Measurements from ENCODE around the gene ABCA3.

The ABCA3 gene

DNA sequence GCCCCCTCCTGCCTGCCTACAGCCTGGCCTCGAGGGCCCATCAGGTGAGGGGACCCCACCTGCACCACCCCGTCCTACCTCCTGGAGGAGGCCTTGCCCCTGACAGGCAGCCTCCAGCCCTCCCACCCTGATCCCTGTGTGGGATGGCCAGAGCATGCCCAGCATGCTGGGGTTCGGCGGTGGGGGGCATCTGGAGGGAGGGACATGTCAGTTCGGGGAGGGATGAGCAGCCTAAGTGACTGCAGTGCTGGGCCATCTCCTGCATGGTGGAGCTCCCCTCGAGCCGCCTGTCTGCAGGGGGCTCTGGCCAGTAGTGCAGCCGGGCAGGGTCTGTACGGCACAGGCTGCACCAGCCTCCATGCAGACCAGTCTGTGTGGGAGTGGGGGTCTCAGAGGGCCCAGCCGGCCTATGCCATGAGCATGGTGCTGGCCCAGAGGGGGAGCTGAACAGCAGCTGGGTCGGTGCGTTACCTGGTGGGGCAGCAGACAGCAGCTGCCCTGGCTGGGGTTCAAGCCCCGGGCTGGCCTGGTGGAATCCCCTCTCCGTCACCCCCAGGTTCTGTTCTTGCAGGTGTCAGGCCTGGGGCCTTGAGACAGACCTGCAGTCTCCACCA lies 68.6 kb downstream of the ABCA3 start:
- no peak overlapping the region for H3K27ac ChIP-seq (replicated peaks)
- no peak for DNase-seq (ENCODE audit: low read depth in 1 of 2, low spot score in 1 of 2)
- no peaks in the 10 kb centered on the region for H3K27me3 ChIP-seq (ENCODE audit: insufficient read depth, poor library complexity, severe bottlenecking)
- no peak overlapping the region for H3K4me3 ChIP-seq (replicated peaks; ENCODE audit: insufficient read depth, low read length)
- no peak for TF ChIP-seq SPI1 (IDR thresholded peaks at IDR 0.05; ENCODE audit: borderline replicate concordance, low read depth)
- no peak for TF ChIP-seq CTCF (IDR thresholded peaks at IDR 0.05; ENCODE audit: insufficient read depth, low read length)
- no peak for TF ChIP-seq REST (IDR thresholded peaks at IDR 0.05; ENCODE audit: insufficient replicate concordance, low read depth)
- TF ChIP-seq GABPA (IDR thresholded peaks at IDR 0.05; ENCODE audit: low read depth) = no peak
- TF ChIP-seq POLR2AphosphoS5 (IDR thresholded peaks at IDR 0.05; ENCODE audit: low read depth) = no peak

DNA sequence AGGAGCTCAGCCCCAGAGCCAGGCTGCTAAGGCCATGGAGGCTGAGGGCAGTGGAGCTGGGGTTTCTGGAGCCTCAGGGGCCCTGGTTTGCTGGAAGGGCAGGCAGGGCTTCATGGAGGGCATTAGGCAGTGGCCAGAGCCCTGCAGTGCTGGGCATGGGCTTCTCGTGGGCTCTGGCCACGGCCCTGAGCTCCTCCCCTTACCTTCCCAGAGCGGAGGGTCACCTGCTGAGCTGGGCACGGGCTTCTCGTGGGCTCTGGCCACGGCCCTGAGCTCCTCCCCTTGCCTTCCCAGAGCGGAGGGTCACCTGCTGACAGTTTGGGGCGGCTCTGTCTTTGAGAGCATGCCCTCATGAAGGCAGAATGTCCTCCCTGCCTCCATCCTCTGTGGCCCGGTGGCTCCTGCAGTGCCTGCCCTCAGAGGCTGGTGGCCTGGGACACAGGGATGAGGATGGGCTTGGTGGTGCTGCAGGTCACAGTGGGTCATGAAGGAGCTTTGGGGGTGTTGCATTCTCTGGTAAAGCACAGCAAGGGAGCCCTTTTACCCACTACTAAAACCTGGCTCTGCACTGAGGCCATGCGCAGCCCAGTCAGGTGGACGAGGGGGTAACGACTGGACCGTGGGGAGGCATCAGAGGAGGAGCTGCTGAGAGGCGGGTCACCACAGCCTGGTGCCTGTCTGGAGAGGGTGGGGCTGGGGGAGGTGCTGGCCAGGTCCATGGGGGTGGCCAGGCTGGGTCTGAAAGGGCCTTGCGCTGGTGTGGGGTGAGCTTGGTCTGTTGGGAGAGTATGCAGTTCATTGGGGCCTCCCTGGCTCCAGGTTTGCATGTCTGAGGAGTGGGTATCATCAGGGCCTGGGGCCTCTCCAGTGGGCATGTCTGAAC lies 69.7 kb downstream of the ABCA3 start:
- no peak overlapping the region for H3K27ac ChIP-seq (replicated peaks)
- TF ChIP-seq REST (IDR thresholded peaks at IDR 0.05; ENCODE audit: insufficient replicate concordance, low read depth) (no peak), GABPA (IDR thresholded peaks at IDR 0.05; ENCODE audit: low read depth) (no peak), POLR2AphosphoS5 (IDR thresholded peaks at IDR 0.05; ENCODE audit: low read depth) (no peak), CTCF (IDR thresholded peaks at IDR 0.05; ENCODE audit: insufficient read depth, low read length) (no peak), SPI1 (IDR thresholded peaks at IDR 0.05; ENCODE audit: borderline replicate concordance, low read depth) (no peak)
- no peak overlapping the region for H3K4me3 ChIP-seq (replicated peaks; ENCODE audit: insufficient read depth, low read length)
- no peaks in the 10 kb centered on the region for H3K27me3 ChIP-seq (ENCODE audit: insufficient read depth, poor library complexity, severe bottlenecking)
- no peak for DNase-seq (ENCODE audit: low read depth in 1 of 2, low spot score in 1 of 2)

GRCh38 chr16:2270070-2270462 lies 70.5 kb downstream of the ABCA3 start:
- no peak for TF ChIP-seq REST (IDR thresholded peaks at IDR 0.05; ENCODE audit: insufficient replicate concordance, low read depth)
- TF ChIP-seq SPI1 (IDR thresholded peaks at IDR 0.05; ENCODE audit: borderline replicate concordance, low read depth) = no peak
- TF ChIP-seq GABPA (IDR thresholded peaks at IDR 0.05; ENCODE audit: low read depth) = no peak
- no peak for TF ChIP-seq POLR2AphosphoS5 (IDR thresholded peaks at IDR 0.05; ENCODE audit: low read depth)
- TF ChIP-seq CTCF (IDR thresholded peaks at IDR 0.05; ENCODE audit: insufficient read depth, low read length) = no peak
- Histone ChIP-seq H3K4me3 (replicated peaks; ENCODE audit: insufficient read depth, low read length) (no peak overlapping the region), H3K27ac (replicated peaks) (no peak overlapping the region), H3K27me3 (ENCODE audit: insufficient read depth, poor library complexity, severe bottlenecking) (no peaks in the 10 kb centered on the region)
- DNase-seq (ENCODE audit: low read depth in 1 of 2, low spot score in 1 of 2) = no peak
